T-cell (primary cell): ENCODE results near the gene ARMC12. TPM values are rescaled to one million over a fixed set of nuclear protein-coding genes. Genes with fewer than 3 reads are reported as not detected.
A peak's percentile ranks its signal among the peaks of the same experiment; 100 is the strongest.

Experiments
- ATAC-seq, 4 experiments: fragments of 200-7000 bp in 3 of 4; fragments of 150-1000 bp in 1 of 4; cut with Tn5 transposase; replicated peaks in 1 of 4; 1 replicate in 3 of 4; 2 replicates in 1 of 4; pipeline ENCODE4 v1.10.0; 2021; ENCODE audit warnings: moderate library complexity in 3 of 4, mild to moderate bottlenecking in 2 of 4, moderate number of reproducible peaks in 1 of 4
- CTCF ChIA-PET, 2 donors: fragments of 300-600 bp; sonication (Branson Sonifier 250); formaldehyde crosslinking; loops; one replicate each; lab custom pipeline; 2022; ENCODE audit warnings: antibody characterized with exemption in 2 of 2; lab: Charles Lee
- POLR2A ChIA-PET, 2 donors: fragments of 300-600 bp; sonication (Branson Sonifier 250); formaldehyde crosslinking; loops; one replicate each; lab custom pipeline; 2022; ENCODE audit warnings: antibody characterized with exemption in 2 of 2; lab: Charles Lee
- DNase-seq, 35 experiments: peaks; one replicate each; pipeline versions ENCODE4 v3.0.0 to v3.0.0-alpha.2; 2013 to 2023
- H3K27ac ChIP-seq: one replicate; pipeline ENCODE4 v1.5.1; 2013; ENCODE audit warnings: low read length
- H3K27me3 ChIP-seq, 2 experiments: replicated peaks in 1 of 2; 1 replicate in 1 of 2; 2 replicates in 1 of 2; pipeline versions ENCODE4 v1.6.1 to v1.7.0; 2013; ENCODE audit warnings: low read length in 1 of 2, mixed read lengths in 1 of 2; ENCODE audit not compliant: control insufficient read depth in 2 of 2, insufficient read depth in 2 of 2; ENCODE audit errors: extremely low read depth in 1 of 2
- H3K36me3 ChIP-seq, 2 donors: 1 replicate in 1 of 2; 2 replicates in 1 of 2; pipeline versions ENCODE4 v1.6.1 to v1.7.0; 2013; ENCODE audit warnings: low read length in 1 of 2; ENCODE audit not compliant: control insufficient read depth in 2 of 2, insufficient read depth in 1 of 2; ENCODE audit errors: extremely low read depth in 1 of 2
- H3K4me1 ChIP-seq, 2 experiments: 1 replicate in 1 of 2; 2 replicates in 1 of 2; pipeline versions ENCODE4 v1.6.1 to v1.7.0; 2013; ENCODE audit warnings: low read length in 2 of 2, mixed read lengths in 1 of 2; ENCODE audit not compliant: insufficient read depth in 2 of 2, control insufficient read depth in 1 of 2; ENCODE audit errors: extremely low read depth in 1 of 2
- H3K4me3 ChIP-seq, 2 donors: 1 replicate in 1 of 2; 2 replicates in 1 of 2; pipeline versions ENCODE4 v1.5.1 to v1.7.0; 2013; ENCODE audit warnings: mild to moderate bottlenecking in 2 of 2, low read length in 1 of 2, moderate library complexity in 1 of 2; ENCODE audit not compliant: control insufficient read depth in 1 of 2; ENCODE audit errors: extremely low read depth in 1 of 2
- H3K9me3 ChIP-seq: 2 replicates; pipeline ENCODE4 v1.7.0; 2013
- H3K27ac Mint-ChIP-seq, 2 donors: one replicate each; pipeline ENCODE4 v1.8.0; 2020 to 2021; ENCODE audit warnings: mild to moderate bottlenecking in 2 of 2, mixed read lengths in 2 of 2
- H3K27me3 Mint-ChIP-seq, 2 donors: one replicate each; pipeline ENCODE4 v1.8.0; 2021 to 2022; ENCODE audit warnings: mixed read lengths in 2 of 2
- H3K36me3 Mint-ChIP-seq: one replicate; pipeline ENCODE4 v1.8.0; 2021; ENCODE audit warnings: mixed read lengths
- H3K4me1 Mint-ChIP-seq, 3 donors: one replicate each; pipeline ENCODE4 v1.8.0; 2020 to 2022; ENCODE audit warnings: mixed read lengths in 3 of 3, mild to moderate bottlenecking in 1 of 3
- H3K4me3 Mint-ChIP-seq, 3 donors: one replicate each; pipeline ENCODE4 v1.8.0; 2020 to 2022; ENCODE audit warnings: mild to moderate bottlenecking in 3 of 3, mixed read lengths in 3 of 3, moderate library complexity in 3 of 3
- H3K9me3 Mint-ChIP-seq, 3 donors: one replicate each; pipeline ENCODE4 v1.8.0; 2020 to 2022; ENCODE audit warnings: mixed read lengths in 3 of 3
- WGBS: methylation state at CpG from one replicate; pipeline ENCODE4 v1.1.5; 2013; ENCODE audit warnings: missing lambda C conversion rate; ENCODE audit not compliant: insufficient coverage; 5-methylcytosine and 5-hydroxymethylcytosine counted together
- total RNA-seq, 35 experiments: library from RNA in 6 of 35; stranded (reverse) in 6 of 35; fragments of 120-200 nt in 1 of 35; gene quantifications; one replicate each; pipeline versions ENCODE4 v1.2.1 to v1.2.4 and lab custom pipeline; 2013 to 2026

Gene ARMC12
- total RNA-seq, 5 donors from 2014 or later (not counting 1 experiment from before 2014, with no cell fraction given) = 0.63 to 1.8 (median 0.90) TPM

DNA sequence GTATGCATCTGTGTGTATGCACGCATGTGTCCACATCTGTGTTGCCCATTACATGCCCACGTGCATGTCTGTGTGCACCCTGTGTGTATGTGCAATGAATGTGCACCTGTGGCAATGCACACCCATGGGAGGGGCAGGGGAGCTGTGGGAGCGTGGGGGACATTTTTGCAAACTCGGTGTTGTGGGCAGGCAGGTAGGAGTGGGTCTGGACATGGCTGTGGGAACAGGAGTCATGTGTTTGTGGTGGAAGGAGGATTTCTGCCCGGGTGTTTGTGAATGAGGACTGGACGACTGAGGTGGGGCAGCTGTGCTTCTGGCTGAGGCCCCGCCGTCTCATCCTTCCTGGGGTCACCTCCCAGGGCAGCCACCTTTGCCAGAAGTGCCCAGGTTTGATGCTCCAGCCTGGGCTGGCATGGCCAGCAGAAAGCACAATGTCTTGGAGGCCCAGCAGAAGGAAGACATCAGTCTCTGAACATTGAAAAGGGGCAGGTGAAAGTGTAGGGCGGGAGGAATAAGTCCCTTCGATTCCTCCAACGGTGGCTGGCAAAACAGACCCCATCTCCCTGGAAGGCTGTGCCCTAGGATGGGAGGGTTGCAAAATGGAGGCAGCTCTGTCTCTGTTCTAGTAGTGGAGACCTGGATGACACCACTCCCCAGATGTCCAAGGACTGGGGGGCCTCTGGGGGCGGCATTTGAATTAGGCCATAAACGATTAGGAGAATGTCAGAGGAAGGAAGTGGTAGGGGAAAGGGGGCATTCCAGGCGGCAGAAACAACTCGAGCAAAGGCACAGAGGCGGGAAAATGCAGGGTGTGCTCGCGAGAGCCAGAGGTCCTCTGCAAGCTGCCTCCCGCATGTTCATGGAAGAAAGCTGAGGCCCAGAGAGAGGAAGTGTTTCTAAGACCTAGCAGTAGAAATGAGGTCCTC, 19.1 kb upstream of the ARMC12 start:
- H3K4me1 Mint-ChIP-seq = peaks cover 68 to 76% (median 73%) of the 10 kb centered on the region in 3 donors
- no peak for ATAC-seq

DNA sequence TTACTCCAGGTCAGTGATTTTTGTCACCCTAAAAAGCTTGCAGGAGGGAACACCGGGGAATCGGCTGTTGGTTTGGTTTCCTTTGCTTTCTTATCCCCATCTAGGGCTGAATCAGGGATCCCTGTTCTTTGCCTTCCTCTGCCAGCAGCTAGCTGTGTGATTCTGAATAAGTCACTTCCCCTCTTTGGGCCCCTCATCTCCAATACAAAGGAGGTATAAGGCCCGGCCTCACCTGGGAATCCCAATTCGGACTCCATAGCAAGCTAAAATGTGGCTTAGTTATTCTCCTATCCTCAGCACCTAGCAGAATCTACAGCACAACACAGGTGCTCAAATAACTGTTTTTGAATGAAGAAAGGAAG, 18.5 kb upstream of the ARMC12 start:
- WGBS = 69% methylated on average over 2 of the region's 4 CpGs
- ChIA-PET POLR2A (interaction anchor here in 1 of 2 donors (0.7 kb wide), 1 partner anchor 10 kb away, joined by 3 read pairs; no protein-coding TSS in a partner anchor), CTCF (no interaction called here)
- H3K4me1 Mint-ChIP-seq = peaks cover 66 to 72% (median 71%) of the 10 kb centered on the region in 3 donors
- H3K36me3 Mint-ChIP-seq = no peaks in the 10 kb centered on the region
- peak overlapping the region; percentile 88 to 92 for H3K27ac Mint-ChIP-seq
- Histone ChIP-seq H3K27me3 (peaks cover 0 to 5% of the 10 kb centered on the region in 2 experiments), H3K4me3 (no peak overlapping the region), H3K36me3 (no peaks in the 10 kb centered on the region), H3K4me1 (peaks cover 30 to 49% of the 10 kb centered on the region in 2 experiments), H3K27ac (peak overlapping the region; percentile 56), H3K9me3 (no peaks in the 10 kb centered on the region)
- H3K27me3 Mint-ChIP-seq = no peaks in the 10 kb centered on the region
- no peaks in the 10 kb centered on the region for H3K9me3 Mint-ChIP-seq
- DNase-seq (no peak), ATAC-seq (peak in 1 of 4 experiments; percentile 4)
- H3K4me3 Mint-ChIP-seq = peak overlapping the region; percentile 17 to 75 (median 24)

More for the DNA sequence above, 19.1 kb upstream of the ARMC12 start:
- H3K4me3 Mint-ChIP-seq = peak overlapping the region in 2 of 3 donors; percentile 17 to 75
- ChIA-PET CTCF (no interaction called here), POLR2A (interaction anchor here in 1 of 2 donors (0.7 kb wide), 1 partner anchor 11 kb away, joined by 3 read pairs; no protein-coding TSS in a partner anchor)
- Histone ChIP-seq H3K36me3 (no peaks in the 10 kb centered on the region), H3K27ac (peak overlapping the region; percentile 56), H3K4me3 (no peak overlapping the region), H3K4me1 (peaks cover 32 to 56% of the 10 kb centered on the region in 2 experiments), H3K27me3 (peaks cover 0 to 5% of the 10 kb centered on the region in 2 experiments), H3K9me3 (no peaks in the 10 kb centered on the region)
- H3K9me3 Mint-ChIP-seq = no peaks in the 10 kb centered on the region
- WGBS = 65% methylated on average over 15 of the region's 19 CpGs
- H3K27ac Mint-ChIP-seq = peak overlapping the region; percentile 88 to 92
- no peaks in the 10 kb centered on the region for H3K36me3 Mint-ChIP-seq
- no peak for DNase-seq
- H3K27me3 Mint-ChIP-seq = no peaks in the 10 kb centered on the region

DNA sequence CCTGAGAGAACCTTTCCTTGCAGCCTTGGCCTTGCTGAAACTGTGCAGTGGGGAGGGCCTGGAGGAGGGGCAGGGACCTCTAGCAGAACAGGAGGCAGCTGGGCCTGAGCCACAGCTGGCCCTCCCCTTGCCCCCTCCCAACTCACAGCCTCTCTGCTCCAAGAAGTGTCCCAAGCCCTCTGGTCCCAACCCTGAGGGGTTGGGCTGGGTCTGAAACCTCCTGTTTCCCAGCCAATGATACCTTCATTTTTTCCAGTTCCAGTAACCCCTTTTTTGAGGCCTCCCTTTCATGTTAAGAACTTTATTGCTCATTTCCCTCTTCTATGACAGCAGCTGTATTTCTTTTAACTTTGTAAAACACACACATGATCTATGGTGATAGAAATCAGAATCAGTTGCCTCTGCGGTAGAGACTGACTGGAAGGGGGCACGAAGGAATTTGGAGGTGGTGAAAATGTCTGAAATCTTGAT, 17.9 kb upstream of the ARMC12 start:
- ATAC-seq (peak; percentile 52 to 74 (median 56)), DNase-seq (peak in 2 of 35 experiments; percentile 21 to 39)
- no CpG with 5 or more reads among the region's 2 CpGs for WGBS
- no peak overlapping the region for H3K4me3 ChIP-seq
- H3K36me3 Mint-ChIP-seq = no peaks in the 10 kb centered on the region
- peak overlapping the region; percentile 88 to 92 for H3K27ac Mint-ChIP-seq
- no peaks in the 10 kb centered on the region for H3K36me3 ChIP-seq
- peak overlapping the region; percentile 56 for H3K27ac ChIP-seq
- no peaks in the 10 kb centered on the region for H3K9me3 ChIP-seq
- ChIA-PET POLR2A (no interaction called here), CTCF (no interaction called here)
- no peaks in the 10 kb centered on the region for H3K27me3 Mint-ChIP-seq
- H3K4me1 Mint-ChIP-seq = peaks cover 66 to 73% (median 72%) of the 10 kb centered on the region in 3 donors
- H3K4me1 ChIP-seq = peaks cover 30 to 50% of the 10 kb centered on the region in 2 experiments
- no peaks in the 10 kb centered on the region for H3K9me3 Mint-ChIP-seq
- H3K4me3 Mint-ChIP-seq = peak overlapping the region; percentile 9 to 75 (median 10)
- H3K27me3 ChIP-seq = peaks cover 0 to 5% of the 10 kb centered on the region in 2 experiments

DNA sequence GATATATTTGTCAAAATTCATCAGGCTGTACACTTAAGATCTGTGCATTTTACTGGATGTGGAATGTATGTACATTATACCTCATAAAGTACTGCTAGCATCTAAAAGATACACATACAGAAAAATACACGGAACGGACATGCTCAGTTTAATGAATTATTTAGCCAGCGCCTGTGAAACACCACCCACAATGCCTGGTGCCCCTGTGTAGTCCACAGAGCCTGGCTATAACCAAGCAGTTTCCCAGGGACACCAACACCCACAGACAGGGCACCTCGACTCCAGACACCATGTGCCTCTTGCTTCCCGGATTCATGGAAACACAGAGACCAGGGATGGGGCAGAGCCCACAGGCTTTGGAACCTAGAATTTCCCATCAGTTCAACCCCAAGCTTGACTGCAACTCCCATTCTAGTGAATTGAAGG, 17.4 kb upstream of the ARMC12 start:
- Mint-ChIP-seq H3K27ac (peak overlapping the region; percentile 88 to 92), H3K9me3 (no peaks in the 10 kb centered on the region), H3K4me1 (peaks cover 70 to 77% (median 76%) of the 10 kb centered on the region in 3 donors), H3K27me3 (no peaks in the 10 kb centered on the region), H3K4me3 (peak overlapping the region; percentile 9 to 75 (median 10)), H3K36me3 (no peaks in the 10 kb centered on the region)
- ATAC-seq (peak in 3 of 4 experiments; percentile 15 to 20 (median 16)), DNase-seq (no peak)
- H3K4me1 ChIP-seq = peaks cover 31 to 55% of the 10 kb centered on the region in 2 experiments
- ChIA-PET CTCF (no interaction called here), POLR2A (no interaction called here)
- no peaks in the 10 kb centered on the region for H3K36me3 ChIP-seq
- H3K27ac ChIP-seq = peak overlapping the region; percentile 56
- WGBS = 35% methylated on average over 5 of the region's 5 CpGs
- no peaks in the 10 kb centered on the region for H3K9me3 ChIP-seq
- H3K4me3 ChIP-seq = peak overlapping the region in 1 of 2 donors; percentile 17
- peaks cover 0 to 5% of the 10 kb centered on the region in 2 experiments for H3K27me3 ChIP-seq

- H3K36me3 ChIP-seq = no peaks in the 10 kb centered on the region
- peak overlapping the region; percentile 3 to 17 for H3K4me3 ChIP-seq
- peaks cover 34 to 61% of the 10 kb centered on the region in 2 experiments for H3K4me1 ChIP-seq
- DNase-seq (peak in 6 of 35 experiments; percentile 6 to 45 (median 36)), ATAC-seq (peak; percentile 54 to 66 (median 61))
- peak overlapping the region; percentile 56 for H3K27ac ChIP-seq
- H3K27me3 Mint-ChIP-seq = no peaks in the 10 kb centered on the region
- H3K4me1 Mint-ChIP-seq = peaks cover 77 to 84% (median 82%) of the 10 kb centered on the region in 3 donors
- CTCF ChIA-PET = no interaction called here
- H3K9me3 ChIP-seq = no peaks in the 10 kb centered on the region
- POLR2A ChIA-PET = no interaction called here
- no peaks in the 10 kb centered on the region for H3K36me3 Mint-ChIP-seq
- H3K4me3 Mint-ChIP-seq = peak overlapping the region; percentile 10 to 75 (median 47)
- peak overlapping the region; percentile 88 to 92 for H3K27ac Mint-ChIP-seq
- WGBS = 54% methylated on average over 15 of the region's 21 CpGs
- H3K9me3 Mint-ChIP-seq = no peaks in the 10 kb centered on the region
- peaks cover 0 to 5% of the 10 kb centered on the region in 2 experiments for H3K27me3 ChIP-seq
Measured at GRCh38 chr6:35719830-35720733, 16.8 kb upstream of the ARMC12 start.
